Measurements from ENCODE around the gene GRAMD1A. TPM values are rescaled to one million over a fixed set of nuclear protein-coding genes. Genes with fewer than 3 reads are reported as not detected.

Gene GRAMD1A
- total RNA-seq, 2 donors from 2014 or later = 17.1 to 32.3 TPM

GRCh38 chr19:35056513-35057063 lies 56.5 kb downstream of the GRAMD1A start:
- DNase-seq (no peak), ATAC-seq (no peak)
- intact Hi-C loops (cut with DNase I, micrococcal nuclease) = no loop called here

GRCh38 chr19:35058370-35058769 lies 58.2 kb downstream of the GRAMD1A start:
- no peak for ATAC-seq

DNA sequence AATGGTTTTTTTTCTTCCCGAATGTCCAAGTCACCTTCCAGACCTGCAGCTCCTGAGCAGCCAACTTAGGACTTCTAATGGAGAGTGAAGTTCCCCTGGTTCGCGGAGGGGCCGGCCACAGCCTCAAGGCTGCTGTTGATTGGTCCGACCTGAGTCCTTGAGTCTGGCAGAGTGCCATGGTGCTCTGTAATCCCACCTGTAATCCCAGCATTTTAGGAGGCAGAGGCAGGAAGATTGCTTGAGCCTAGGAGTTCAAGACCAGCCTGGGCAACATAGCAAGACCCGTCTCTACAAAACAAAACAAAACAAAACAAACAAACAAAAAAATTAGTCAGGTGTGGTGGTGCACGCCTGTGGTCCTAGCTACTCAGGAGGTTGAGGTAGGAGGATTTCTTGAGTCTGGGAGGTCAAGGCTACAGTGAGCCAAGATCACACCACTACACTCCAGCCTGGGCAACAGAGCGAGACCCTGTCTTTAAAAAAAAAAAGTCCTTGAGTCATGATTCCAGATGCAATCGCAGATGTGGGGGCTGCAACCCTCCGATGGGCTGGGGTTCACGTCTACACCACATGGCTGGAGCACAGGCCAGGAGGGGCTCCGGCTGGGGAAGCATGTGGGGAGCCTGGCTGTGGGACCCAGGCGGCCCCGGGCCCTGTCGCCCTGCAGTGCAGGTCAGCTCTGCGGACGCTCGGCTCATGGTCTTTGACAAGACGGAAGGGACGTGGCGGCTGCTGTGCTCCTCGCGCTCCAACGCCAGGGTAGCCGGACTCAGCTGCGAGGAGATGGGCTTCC lies 59.1 kb downstream of the GRAMD1A start:
- intact Hi-C loops (cut with DNase I, micrococcal nuclease) = no loop called here
- no peak for DNase-seq
- ATAC-seq = no peak

More at GRCh38 chr19:35058370-35058769, 58.2 kb downstream of the GRAMD1A start:
- DNase-seq = no peak
- intact Hi-C loops (cut with DNase I, micrococcal nuclease) = no loop called here

GRCh38 chr19:35059799-35060091 lies 59.6 kb downstream of the GRAMD1A start:
- intact Hi-C loops (cut with DNase I, micrococcal nuclease) = loop anchor here in 1 of 2 donors (10.0 kb wide), 1 partner anchor 85 kb away; the partner anchor contains the start of gene FXYD7
- no peak for DNase-seq
- ATAC-seq = no peak

DNA sequence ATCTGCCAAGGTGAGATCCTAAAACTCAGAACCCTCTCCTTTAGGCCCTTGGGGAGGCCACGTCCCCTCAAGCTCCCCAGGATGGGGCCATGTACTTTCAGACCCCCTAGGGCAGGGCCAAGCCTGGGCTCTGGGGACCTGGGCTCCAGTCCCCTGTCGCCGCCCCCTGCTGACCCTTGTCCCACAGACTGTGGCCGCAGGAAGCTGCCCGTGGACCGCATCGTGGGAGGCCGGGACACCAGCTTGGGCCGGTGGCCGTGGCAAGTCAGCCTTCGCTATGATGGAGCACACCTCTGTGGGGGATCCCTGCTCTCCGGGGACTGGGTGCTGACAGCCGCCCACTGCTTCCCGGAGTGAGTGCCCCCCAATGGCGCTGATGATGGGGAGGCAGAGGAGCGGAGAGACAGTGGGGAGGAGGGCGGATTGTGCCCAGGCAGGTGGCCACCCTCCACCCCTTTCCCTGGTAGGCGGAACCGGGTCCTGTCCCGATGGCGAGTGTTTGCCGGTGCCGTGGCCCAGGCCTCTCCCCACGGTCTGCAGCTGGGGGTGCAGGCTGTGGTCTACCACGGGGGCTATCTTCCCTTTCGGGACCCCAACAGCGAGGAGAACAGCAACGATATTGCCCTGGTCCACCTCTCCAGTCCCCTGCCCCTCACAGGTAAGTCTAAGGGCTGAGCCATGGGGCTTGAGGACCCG lies 60.2 kb downstream of the GRAMD1A start:
- ATAC-seq (no peak), DNase-seq (no peak)
- intact Hi-C loops (cut with DNase I, micrococcal nuclease) = loop anchor here in 1 of 2 donors (10.0 kb wide), 1 partner anchor 84 kb away; the partner anchor contains the start of gene FXYD7

GRCh38 chr19:35061583-35062373 lies 61.7 kb downstream of the GRAMD1A start:
- no peak for DNase-seq
- intact Hi-C loops (cut with DNase I, micrococcal nuclease) = loop anchor here in 1 of 2 donors (10.0 kb wide), 1 partner anchor 83 kb away; the partner anchor contains the start of gene FXYD7
- no peak for ATAC-seq

- no peak for DNase-seq
- intact Hi-C loops (cut with DNase I, micrococcal nuclease) = loop anchor here in 1 of 2 donors (10.0 kb wide), 1 partner anchor 82 kb away; the partner anchor contains the start of gene FXYD7
- no peak for ATAC-seq
Measured at GRCh38 chr19:35062942-35063341, 62.8 kb downstream of the GRAMD1A start.

DNA sequence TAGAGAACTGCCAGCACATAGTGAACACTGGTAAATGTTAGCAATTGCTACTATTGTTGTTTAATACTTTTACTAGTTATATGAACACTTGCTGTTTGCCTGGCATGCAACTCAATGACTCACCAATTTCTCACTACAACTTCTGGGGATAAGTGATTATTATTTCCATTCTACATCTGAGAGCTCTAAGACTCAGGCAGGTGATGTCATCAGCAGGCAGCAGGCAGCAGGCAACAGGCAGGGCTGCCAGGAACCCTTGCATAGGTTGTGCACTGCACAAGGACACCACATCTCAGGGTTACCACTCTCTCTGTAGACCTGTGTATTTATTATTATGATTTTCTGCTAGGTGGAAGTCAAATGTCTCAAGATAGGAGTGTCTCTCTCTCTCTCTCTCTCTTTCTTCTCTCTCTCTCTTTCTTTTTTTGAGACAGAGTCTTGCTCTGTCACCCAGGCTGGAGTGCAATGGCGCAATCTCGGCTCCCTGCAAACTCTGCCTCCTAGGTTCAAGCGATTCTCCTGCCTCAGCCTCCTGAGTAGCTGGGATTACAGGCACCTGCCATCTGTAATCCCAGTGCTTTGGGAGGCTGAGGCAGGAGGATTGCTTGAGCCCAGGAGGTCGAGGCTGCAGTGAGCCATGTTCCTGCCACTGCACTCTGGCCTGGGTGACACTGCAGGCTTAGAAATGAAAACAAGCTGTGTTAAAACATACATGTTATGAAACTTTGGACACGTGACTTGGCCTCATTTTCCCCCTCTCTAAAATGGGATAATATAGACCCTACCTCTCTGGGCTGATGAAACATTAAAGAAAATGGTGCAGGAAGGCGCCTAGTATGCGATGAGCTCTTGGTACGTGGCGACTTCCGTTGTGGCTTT lies 64.1 kb downstream of the GRAMD1A start:
- intact Hi-C loops (cut with DNase I, micrococcal nuclease) = loop anchor here in 1 of 2 donors (10.0 kb wide), 1 partner anchor 81 kb away; the partner anchor contains the start of gene FXYD7
- ATAC-seq (no peak), DNase-seq (no peak)

DNA sequence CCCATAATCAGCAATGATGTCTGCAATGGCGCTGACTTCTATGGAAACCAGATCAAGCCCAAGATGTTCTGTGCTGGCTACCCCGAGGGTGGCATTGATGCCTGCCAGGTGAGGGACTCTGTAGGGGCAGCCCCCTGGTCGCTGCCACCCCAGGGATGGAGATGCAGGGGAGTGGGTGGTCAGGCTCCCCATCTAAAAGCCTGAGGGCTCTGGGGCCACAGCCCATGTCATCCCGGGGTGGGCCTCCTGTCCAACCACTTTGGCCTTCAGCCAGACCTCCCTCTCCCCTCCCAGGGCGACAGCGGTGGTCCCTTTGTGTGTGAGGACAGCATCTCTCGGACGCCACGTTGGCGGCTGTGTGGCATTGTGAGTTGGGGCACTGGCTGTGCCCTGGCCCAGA lies 65.5 kb downstream of the GRAMD1A start:
- no peak for DNase-seq
- no peak for ATAC-seq
- intact Hi-C loops (cut with DNase I, micrococcal nuclease) = loop anchor here in 1 of 2 donors (10.0 kb wide), 1 partner anchor 79 kb away; the partner anchor contains the start of gene FXYD7

GRCh38 chr19:35066121-35066520 lies 66.0 kb downstream of the GRAMD1A start:
- ATAC-seq (no peak), DNase-seq (no peak)
- intact Hi-C loops (cut with DNase I, micrococcal nuclease) = loop anchor here in 1 of 2 donors (10.0 kb wide), 1 partner anchor 79 kb away; the partner anchor contains the start of gene FXYD7

GRCh38 chr19:35066691-35067563 lies 66.8 kb downstream of the GRAMD1A start:
- intact Hi-C loops (cut with DNase I, micrococcal nuclease) = loop anchor here in 1 of 2 donors (10.0 kb wide), 1 partner anchor 78 kb away; the partner anchor contains the start of gene FXYD7
- peak; percentile 80 to 96 for DNase-seq
- peak; percentile 95 for ATAC-seq

DNA sequence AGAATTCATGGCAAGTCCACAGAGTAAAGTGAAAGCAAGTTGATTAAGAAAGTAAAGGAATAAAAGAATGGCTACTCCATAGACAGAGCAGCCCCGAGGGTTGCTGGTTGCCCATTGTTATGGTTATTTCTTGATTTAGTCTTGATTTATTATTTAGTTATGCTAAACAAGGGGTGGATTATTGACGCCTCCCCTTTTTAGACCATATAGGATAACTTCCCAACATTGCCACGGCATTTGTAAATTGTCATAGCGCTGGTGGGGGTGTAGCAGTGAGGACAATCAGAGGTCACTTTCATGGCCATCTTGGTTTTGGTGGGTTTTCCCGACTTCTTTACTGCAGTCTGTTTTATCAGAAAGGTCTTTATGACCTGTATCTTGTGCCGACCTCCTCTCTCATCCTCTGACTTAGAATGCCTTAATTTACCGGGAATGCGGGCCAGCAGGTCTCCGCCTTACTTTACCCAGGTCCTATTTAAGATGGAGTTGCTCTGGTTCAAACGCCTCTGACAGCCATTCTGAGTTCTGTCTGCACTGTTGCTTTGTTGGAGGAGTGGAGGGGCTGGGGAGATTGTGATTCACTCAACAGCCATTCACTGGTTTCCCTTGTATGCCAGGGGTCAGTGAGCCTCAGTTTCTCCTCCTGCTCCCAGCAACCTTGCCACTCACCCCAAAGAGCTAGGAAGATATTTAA lies 69.0 kb downstream of the GRAMD1A start:
- ATAC-seq (no peak), DNase-seq (no peak)
- intact Hi-C loops (cut with DNase I, micrococcal nuclease) = loop anchor here in 1 of 2 donors (10.0 kb wide), 1 partner anchor 76 kb away; the partner anchor contains the start of gene FXYD7

GRCh38 chr19:35069696-35070095 lies 69.6 kb downstream of the GRAMD1A start:
- ATAC-seq (no peak), DNase-seq (no peak)
- intact Hi-C loops (cut with DNase I, micrococcal nuclease) = loop anchor here in 1 of 2 donors (10.0 kb wide), 1 partner anchor 75 kb away; the partner anchor contains the start of gene FXYD7

DNA sequence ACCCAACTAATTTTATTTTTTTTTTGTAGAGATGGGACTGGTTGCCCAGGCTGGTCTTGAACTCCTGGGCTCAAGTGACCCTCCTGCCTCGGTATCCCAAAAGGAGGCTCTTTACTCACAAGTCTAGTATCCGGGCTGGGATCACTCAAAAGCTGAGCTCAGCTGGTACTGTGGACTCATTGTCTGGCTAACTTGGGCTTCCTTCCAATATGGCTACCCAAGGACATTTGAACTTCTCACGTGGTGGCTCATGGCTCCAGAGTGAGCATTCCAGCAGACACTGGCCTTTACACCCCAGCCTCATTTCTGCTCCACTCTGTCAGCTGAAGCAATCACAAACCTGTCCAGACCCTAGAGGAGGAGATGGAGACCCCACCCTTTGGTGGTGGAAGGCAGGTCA lies 70.3 kb downstream of the GRAMD1A start:
- ATAC-seq = no peak
- no peak for DNase-seq
- intact Hi-C loops (cut with DNase I, micrococcal nuclease) = no loop called here

DNA sequence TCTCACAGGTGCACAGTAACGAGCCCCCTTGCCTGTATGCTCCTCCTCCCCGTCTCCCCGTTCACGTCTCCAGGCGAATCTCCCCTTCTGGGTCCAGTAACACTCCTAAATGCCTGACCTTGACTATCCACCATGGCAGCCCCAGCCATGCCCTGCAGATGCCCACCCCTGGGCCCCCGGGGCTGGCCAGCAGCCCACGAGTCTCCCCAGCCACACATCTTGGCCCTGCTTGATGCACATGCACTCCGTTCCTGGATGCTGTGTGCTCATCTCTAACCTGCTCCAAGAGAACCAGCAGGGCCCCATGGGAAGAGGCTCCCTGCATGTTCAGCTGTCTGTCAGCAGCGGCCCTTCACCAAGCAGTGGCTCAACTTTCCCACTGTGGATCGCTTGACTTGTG lies 73.4 kb downstream of the GRAMD1A start:
- ATAC-seq = no peak
- no peak for DNase-seq
- intact Hi-C loops (cut with DNase I, micrococcal nuclease) = no loop called here

GRCh38 chr19:35073941-35074340 lies 73.8 kb downstream of the GRAMD1A start:
- intact Hi-C loops (cut with DNase I, micrococcal nuclease) = no loop called here
- DNase-seq (no peak), ATAC-seq (no peak)

Data from left colon (tissue), 2 donors.